Hematopoietic multipotent progenitor cell treated with erythropoietin and hydrocortisone succinate and interleukin-3 and kit ligand, for 6 days (in vitro differentiated cells): ENCODE measurements around the gene THY1.
"Not testable (repeated sequence)": the region's sequence is repeated elsewhere in the genome, so short reads cannot be mapped to it uniquely, and the experiment has no call there.

Experiments
- DNase-seq: peaks from one replicate; pipeline ENCODE4 v3.0.0-alpha.2; 2015

Gene THY1

DNA sequence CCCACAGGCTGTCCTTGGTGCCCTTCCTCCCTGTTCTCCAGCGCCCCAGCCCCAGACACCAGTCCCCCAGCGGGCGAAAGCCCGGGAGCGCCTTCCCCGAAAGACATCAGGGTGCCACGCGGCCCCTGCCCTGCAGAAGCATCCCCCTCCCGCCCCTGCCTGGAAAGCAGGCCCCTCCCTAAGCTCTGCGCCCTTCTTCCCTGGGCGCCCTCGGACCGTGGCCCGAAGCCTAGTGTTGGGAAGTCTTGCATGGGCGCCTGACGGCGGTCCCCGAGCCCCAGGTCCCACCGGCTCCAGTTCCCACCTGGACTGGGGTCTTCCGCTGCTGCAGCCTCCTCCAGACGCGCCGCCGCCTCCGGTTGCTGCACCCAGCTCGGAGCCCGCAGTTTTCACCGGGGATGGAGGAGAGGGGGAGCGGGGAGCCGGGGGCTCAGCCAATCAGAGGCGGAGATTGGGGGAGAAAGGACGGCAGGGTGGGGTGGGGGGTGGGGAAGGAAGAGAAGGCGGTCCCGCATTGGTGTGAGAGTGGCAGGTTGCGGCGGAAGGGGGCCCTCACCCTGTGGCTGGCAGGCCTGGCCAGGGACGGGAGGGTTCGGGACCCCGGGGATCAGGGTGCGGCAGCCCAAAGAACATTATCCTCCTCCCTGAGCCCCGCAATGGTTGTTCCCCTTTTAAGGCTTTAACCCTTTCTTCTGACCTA, at the start of gene THY1:
Gene THY1 (minus strand): TSS at position 364 of the 700 bp plus-strand sequence. CDS start 2,267 bp downstream, outside the sequence.
- DNase-seq: no peak

DNA sequence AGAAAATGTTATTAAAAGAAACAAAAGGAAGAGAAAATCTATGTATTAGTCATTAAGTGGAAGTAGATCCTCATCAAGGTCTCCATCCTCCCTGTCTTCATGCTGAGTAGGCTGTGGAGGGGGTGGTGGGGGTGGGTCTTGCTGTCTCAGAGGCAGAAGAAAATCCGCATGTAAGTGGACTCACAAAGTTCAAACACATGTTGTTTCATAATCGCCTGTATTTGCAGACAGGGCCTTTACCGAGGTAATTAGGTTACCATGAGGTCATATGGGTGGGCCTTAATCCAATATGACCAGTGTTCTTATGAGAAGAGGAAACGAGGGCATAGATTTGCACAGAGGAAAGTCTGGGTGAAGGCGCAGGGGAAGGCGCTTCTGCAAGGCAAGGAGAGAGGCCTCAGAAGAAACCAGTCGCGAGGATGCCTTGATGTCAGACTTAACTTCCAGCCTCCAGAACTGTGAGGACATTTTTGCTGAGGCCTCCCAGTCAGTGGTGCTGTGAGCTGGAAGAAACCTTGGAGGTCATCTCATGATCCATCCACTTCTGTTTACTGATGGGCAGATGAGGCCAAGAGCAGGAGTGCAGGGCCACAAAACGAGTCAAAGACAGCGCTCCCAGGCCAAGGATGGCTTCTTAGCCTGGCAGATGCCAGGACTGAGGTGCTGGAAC, 49.3 kb upstream of the THY1 start:
- DNase-seq: no peak

DNA sequence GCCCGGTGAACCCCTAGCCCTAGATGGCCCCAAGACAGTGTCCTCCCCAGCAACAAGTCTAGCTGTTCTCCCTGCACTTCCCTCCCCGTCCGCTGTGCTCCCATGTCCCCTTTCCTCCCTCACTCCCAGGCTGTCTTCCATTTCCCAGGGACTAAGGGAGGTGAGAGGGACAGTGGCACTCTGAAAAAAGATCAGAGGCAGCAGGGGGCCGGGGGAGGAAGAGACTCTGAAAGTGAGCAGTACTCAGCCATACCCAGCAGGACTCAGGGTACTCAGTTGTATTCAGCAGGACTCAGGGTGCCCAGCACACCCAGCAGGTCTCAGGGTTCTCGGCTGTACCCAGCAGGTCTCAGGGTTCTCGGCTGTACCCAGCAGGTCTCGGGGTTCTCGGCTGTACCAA, 48.4 kb upstream of the THY1 start:
- DNase-seq: no peak

DNA sequence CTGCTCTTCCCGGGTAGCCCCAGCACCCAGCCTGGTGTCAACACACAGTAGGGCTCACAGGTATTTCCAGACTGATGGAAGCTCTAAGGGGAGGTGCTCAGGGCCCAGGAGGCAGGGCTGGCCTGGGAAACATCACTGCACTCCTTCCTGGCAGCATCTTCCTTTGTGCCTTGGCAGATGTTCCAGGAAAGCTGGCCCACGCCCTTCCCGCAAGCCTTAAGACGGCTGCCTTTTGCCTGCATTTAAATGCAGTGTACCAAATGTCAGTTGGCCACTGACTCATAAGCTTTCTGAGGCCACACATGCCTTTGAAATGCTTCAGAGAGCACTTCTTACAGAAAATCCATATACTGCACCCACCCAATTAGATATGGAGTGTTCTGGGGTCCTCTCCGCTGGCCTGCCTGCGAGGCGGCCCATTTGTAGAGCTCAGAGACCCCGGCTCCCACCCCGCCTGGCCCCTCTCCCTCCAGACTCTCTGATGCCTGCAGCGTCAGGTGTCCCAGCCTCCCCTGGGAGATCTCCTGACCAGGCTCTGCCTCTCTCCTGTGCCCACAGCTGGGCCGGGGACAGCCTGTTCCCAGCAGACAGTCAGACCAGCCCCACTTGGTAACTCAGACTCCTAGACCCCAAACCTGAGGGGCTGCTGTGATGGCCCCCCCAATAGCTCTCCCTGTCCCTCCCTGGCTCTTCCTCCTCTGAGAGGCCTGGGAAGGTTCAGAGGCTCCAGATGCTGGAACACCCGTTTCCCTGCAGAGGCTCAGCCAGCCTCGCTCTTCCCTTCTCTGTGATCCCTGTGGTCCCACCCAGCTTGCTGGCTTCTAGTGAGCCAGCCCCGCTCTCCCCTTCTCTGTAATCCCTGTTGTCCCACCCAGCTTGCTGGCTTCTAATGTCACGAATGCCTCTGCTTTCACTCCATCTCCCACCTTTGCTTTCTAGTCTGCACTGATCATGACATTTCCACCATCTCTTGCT, 47.6 kb upstream of the THY1 start:
- DNase-seq: no peak

DNA sequence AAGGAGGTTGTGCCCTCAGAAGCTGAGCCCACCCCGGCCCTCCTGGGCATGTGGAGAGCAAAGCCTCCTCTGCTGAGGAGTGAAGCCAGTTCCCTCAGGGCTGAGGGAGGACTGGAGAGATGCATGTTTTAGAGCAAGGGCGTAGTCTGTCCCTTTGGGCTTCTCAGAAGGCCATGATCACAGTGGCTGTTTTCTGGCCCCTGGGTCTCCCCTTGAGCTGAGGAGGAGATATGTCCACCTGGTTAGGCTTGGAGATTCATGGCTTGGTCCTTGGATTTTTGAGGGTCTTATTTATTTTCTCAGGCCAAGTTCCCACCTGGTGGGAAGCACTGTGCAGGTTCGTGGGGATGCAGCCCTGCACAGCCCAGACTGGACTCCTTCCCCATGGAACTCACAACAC, 46.5 kb upstream of the THY1 start:
- DNase-seq: no peak

DNA sequence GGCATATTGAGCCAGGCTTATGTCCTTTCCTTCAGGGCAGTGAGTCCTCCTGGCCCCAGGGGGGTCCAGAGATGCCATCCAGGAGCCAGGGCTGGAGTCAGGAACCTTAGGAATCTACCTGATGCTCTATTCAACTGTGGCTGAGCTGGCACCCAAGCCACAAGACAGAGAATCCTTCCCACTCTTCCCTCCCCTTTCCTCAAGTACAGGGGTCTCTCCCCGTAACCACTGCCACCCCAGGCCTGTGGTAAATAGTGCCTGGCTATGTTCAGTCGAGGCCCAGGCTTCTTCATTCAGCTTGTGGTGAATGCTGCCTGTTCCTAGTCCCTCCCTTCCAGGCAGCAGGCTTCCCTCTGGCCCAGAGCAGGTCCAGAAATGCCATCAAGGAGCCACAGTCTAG, 45.5 kb upstream of the THY1 start:
- no peak for DNase-seq

DNA sequence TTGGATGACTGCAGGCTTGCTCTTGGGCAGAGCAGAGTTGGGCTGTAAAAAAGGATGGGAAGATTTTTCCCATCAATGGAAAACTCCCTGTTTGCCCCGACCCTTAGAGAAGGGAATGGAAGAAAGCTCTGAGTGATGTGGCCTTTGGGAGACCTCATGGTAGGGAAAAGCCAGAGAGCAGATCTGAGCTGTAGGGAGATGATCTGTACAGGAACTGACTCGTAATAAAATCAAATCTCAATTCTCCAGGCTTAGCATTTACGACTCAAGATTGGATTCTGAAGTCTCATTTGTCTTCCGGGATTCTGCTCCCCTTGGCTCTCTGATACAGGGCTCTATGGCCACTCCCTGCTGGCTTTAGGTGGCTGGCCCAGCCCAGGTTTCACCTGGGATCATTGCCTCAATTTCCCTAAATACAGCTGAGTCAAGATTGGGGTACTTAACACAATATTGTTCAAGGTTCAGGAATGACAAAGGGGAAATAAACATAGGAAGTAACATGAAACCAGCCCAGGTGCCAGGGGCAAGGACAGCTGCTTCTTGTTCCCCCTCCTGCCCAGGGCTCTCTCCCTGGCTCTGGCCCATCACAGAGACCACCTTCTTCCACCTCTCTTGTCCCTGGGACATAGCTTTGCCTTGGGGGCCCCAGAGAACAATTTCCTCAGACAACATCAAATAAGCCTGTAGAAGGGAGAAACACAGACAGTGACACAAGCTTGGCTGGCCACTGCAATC, 38.4 kb upstream of the THY1 start:
- DNase-seq: no peak

DNA sequence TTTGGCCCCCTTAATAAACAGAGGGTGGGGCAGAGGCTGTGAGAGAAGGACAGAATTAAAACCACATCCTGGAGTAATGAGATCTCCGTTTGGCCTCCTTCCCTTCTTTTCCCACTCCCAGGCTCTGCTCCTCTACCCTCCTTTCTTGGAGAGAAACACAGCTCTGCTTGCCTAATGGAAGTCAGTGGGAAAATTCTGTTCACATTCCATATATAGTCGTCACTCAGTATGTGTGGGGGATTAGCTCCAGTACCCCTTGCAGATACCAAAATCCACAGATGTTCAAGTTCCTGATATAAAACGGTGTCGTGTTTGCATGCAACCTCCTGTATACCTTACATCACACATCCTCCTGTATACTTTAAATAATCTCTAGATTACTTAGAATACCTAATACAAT, 37.6 kb upstream of the THY1 start:
- DNase-seq: no peak

DNA sequence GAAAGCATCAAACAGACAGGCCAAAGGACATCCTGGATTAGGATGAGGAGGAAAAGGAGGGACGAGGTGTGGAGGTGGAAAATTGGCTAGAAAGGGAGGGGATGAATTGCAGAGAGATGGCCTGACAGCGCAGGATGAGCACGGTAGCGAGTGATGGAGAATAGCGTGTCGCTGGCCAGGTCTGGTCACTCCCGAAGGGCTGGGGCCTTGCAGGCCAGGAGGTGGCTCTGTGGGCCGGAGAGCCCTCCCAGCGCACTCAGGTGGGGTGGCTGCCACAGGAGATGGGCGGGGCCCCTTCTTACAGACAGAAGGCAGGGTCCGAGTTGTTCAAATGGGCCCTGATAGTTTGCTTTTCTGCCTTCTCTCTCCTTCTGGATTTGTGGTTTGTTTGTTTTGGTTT, 37.1 kb upstream of the THY1 start:
- no peak for DNase-seq

DNA sequence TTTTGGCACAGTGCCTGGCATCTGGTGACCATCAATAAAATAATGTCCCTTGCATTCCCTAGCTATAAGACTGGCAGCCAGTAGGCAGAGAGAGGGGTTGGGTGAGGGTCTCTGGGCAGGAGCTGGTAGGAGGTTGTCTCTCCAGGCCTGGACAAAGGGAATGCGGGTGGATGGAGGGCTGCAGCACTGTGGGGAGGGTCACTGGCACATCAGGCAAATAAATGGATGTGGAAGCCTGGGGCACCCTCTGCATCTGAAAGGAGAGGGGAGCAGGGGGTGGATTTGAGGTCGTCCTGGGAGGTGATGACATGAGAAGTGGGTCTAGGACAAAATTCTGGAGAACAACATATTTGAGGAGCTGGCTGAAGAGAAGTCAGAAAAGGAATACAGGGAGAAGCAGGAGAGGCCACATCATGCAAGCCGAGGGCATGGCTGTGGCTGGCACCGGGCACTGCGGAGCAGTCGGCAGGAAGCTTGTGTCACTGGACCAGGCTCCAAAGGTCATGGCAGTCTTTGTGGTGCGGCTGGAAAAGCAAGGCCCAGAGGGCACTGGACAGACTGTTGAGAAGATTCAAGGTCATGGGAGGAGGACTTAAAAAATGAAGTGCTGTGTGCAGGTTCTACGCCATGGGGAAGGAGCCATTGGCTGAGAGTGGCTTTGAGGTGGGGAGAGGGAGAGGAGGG, 36.5 kb upstream of the THY1 start:
- DNase-seq: no peak

DNA sequence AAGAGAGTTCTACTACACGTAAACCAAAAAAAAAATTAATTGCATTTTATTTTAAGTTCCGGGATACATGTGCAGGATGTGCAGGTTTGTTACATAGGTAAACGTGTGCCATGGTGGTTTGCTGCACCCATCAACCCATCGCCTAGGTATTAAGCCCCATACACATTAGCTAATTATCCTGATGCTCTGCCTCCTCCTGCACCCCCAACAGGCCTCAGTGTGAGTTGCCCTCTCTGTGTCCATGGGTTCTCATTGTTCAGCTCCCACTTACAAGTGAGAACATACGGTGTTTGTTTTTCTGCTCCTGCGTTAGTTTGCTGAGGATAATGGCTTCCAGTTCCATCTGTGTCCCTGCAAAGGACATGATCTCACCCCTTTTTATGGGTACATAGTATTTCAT, 32.7 kb upstream of the THY1 start:
- not testable (repeated sequence) for DNase-seq

DNA sequence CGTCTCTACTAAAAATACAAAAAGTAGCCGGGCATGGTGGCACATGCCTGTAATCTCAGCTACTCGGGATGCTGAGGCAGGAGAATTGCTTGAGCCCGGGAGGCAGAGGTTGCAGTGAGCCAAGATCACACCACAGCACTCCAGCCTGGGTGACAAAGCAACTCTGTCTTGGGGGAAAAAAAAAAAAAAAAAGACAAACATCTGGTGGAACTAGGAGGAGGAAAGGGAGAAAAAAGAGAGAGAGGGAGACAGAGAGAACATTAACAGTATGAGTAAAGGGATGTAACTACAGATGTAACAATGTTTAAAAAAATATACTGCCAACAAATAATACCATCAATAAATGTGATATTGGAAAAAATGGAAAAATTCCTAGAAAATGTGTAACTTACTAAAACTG, 32.3 kb upstream of the THY1 start:
- not testable (repeated sequence) for DNase-seq

DNA sequence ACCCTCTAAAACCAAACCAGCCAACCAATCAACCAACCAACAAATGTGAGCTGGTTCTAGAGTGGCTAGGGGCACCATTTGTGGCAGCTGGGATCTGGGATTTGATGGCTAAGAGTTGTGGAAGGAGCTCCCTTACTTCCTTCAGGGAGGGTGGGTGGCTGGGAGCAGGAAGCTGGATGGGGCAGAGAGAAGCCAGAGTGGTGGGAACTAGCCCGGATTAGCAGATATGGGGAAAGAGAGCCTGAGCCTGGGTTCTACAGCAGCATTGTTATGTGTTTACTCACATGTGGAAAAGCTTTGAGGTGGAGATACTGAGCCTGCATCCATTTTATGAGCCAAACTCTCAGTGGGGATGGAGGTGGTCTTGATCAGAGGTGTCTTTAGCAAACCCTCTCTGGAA, 30.9 kb upstream of the THY1 start:
- no peak for DNase-seq

DNA sequence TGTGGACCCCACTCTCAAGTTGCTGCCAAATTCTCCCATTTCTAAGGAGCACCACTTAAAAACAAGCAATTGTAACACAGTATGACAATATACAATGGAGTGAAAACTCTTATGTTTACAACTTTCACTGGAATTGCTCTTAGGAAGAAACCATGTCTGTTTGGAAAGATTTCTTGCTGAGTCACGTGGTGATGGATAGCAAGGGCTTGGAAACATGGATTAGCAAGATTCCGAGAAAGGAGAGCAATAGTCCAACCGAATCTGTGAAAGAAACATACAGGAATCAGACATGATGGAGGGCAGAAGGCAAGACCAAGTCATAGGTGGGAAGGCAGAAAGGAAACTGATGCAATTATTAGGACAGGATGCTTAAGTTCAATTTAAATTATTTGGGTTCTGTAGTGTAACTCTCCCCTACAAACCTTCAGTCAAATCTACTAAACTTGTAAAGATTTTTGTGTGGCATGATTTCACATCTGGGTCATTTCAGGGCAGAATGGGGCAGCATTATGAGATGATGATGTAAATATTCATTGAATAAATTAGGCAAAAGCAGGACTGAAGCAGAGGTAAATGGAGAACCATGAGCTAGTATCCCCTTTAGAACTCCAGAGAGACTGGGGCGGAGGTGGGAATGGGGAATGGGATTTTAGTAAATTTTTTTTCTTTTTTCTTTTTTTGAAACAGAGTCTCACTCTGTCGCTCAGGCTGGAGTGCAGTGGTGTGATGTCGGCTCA, 27.8 kb upstream of the THY1 start:
- no peak for DNase-seq

DNA sequence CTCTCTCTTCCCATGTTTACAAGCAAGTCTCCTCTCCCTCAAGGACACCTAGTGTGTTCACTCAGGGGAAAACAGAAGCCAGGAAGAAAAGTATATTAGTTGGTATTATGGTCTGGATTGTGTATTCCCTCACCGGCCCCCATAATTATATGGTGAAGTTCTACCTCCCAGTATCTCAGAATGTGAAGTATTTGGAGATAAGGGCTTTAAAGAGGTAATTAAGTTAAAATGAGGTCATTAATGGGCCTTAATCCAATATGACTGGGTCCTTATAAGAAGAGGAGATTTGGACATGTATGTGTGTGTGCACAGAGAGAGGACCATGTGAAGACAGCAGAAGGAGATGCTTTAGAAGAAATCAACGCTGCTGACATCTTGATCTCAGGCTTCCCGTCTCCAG, 26.5 kb upstream of the THY1 start:
- no peak for DNase-seq

DNA sequence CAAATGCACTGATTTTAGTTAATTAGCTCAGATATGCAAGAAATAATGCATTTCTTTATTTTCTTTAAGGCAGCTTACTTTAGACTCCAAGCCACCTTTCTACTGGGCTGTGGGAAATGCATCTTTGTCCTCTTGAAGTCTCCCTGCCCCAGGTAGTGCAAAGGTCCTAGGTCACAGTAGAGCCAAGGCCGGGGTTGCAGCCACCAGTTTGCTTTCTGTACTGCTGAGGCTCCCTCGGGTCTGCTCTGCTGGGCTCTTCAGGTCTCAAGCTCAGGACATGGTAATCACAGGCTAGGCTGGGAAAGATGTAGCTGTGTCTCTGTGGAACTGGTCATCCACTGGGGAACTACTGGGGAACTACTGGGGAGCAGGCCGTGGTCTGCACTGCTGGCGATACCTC, 25.4 kb upstream of the THY1 start:
- no peak for DNase-seq

DNA sequence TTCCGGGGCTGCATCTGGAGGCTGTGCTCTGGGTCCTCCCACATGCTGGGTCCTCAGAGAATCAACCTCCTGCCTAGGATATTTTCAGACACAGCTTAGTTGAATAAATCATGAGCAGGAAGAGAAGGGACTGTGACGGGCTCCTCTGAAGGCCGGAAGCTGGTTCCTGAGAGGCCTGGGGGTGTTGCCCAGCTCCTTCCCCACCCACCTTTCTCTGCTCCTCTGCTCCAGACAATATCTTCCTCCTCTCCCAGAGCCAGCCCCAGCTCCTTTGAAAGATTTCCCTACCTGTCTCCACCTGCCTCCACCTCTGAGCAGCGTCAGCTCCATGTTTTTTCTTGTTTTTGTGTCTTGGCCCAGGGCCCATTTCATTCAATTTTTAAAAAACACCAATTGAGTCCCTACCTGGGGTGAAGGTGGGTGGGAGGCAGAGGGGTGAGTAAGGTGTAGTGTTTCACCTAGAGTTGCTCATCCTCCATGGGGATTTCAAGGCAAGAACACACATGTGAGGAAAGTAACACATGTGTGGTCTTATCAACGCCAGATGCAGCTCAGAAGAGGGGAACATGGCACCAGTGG, 24.8 kb upstream of the THY1 start:
- DNase-seq: no peak

DNA sequence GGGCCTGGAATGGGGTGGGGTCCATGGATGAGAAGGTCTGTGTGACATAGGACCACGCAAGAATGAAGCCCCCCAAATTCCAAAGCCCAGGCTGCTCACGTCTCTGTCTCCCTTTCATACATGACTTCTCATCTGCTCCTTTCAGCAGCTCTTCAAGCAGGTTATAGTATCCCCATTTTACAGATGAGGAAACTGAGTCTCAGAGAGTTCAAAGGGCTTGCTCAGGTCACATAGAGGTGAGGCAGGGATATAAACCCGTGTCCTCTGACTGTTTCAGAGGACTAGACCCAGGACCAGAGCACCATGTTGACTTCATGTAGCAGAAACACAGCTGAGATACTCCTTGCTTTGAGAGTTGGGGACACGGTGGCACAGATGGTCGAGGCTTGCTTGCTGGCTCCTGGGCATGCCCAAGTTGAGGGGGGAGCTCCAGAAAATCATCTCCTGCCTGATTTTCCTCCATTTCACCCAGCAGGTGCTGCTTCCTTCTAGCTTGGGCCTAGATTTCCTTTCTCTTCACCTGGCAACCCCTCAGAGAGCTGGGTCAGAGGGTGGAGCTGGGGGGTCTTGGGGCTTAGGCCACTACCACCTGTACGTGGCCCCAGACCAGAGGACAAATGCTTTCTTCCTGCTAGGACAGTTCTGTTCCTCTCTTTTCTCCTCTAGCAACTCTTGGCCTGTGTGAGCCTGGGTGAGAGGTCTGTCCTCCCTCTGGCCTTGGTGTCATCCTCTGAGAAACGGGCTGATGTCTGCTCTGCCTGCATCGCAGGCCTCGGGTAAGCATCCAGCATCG, 24.1 kb upstream of the THY1 start:
- no peak for DNase-seq

DNA sequence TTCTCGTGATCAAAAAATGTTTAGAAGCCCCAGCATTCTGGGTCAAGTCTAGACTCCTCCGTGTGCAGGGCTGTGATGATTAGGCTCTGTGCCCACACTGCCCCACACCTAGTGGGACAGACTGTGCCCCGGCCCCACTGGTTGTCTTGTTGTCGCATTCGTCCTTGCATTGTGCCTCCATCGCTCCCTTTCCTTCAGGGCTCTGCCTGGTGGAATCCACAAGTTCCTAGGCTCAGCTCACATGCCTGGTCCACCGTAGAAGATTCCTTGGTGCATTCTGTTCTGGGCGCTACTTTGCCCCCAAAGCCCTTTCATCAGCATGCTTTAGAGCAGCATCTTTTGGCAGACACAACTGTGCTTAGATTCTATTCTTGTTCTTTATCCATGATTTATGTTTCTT, 23.5 kb upstream of the THY1 start:
- no peak for DNase-seq

DNA sequence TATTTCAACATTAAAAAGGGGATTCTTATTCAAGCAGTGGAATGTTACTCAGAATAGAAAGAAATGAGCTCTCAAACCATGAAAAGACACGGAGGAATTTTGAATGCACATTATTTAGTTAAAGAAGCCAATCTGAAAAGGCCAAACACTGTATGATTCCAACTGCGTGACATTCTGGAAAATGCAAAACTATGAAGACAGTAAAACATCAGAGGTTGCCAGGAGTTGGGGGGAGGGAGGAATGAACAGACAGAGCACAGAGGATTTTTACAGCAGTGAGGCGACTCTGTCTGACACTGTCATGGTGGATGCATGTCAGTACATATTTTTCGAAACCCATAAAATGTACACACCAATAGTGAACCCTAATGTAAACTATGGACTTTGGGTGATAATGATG, 22.9 kb upstream of the THY1 start:
- no peak for DNase-seq
